Activated CD4-positive, CD25-positive, alpha-beta regulatory T cell (primary cell): ENCODE measurements around the gene GNAI1.

Source experiments
- DNase-seq, 4 experiments: peaks; one replicate each; lab custom pipeline; 2025; lab: John Stamatoyannopoulos, UW

The GNAI1 gene

DNA sequence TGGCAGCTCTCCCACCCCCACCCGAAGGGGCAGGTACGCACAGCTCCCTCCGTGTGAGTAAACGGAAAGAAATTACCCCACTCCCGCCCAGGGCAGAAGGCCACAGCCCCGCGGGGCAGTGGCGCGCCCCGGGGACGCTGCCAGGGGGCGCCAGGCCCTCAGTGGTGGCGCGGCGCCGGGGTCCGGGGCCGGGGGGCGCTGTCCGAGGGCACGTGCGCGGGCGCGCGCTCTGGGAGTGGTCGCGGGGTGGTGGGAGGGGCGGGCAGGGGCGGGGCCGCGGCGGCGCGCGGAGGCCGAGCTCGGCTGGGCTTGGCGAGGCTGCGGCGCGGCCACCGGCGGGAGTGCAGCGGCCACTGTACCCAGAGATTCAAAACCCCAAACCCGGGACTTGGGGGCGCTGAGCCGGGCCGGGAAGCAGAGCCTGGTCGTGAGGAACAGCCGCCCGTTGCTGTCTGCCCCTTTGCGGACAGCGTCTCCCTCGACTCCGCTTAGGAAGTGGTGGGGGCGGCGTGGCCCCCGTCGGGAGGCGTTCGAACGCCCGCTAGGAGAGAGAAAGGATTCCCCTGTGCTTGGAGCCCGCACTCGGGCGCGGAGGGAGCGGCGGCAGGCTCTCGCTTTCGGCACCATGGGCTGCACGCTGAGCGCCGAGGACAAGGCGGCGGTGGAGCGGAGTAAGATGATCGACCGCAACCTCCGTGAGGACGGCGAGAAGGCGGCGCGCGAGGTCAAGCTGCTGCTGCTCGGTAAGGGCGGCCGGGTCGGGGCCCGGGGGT, at the start of gene GNAI1:
Gene GNAI1 (plus strand): TSS at position 296 of the 773 bp plus-strand sequence. CDS start 330 bp downstream, at position 626.
- no peak for DNase-seq

DNA sequence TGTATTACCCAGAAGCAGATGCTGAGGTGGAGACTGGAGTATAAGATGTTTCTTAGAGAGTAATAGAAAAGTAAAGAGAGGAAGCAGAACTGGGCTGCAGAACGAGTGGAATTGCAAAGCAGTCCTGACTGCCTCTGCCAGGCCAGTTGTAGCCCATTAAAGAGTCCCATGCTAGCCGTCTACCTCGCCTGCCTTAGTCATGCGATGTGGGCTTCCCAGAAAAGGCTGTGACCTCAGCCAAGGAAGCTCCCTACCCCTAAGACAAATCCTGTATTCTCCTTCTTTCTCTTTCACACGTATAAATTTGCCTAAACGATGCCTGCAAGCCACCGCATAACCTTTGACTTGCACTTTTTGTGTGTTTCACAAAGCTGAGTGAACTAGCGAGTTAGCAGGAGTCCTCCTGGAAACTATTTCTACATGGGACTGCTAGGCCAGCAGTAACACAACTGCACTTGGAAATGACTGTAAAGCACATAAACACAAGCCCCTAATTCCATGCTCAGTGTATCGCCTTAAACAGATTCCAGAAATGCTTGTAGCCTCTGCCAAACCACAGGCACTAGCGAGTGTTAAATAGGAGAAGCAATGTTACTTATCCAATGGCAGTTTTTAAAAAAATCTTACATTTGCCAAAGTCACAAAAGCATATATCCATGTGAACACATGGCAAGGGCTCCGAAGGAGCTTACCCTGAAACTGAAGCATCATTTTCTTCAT, 47.4 kb upstream of the GNAI1 start:
- DNase-seq = no peak

DNA sequence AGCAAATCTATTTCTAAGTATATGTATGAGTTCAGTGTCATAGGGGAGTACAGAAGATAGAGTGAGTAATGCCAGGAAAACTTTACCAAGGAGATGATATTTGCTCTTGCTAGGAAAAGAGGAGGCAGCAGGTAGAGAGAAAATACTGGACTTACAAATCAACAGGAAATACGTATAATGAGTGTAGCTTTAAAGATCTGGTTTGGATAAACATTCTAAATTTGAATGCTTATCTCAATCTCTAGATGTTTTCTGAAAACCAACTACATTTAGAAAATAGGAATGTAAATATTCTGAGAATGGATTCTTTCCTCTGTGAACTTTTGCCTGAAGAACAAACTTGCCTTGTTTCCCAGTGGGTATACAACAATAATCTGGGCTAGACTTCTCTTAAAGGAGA, 46.9 kb upstream of the GNAI1 start:
- DNase-seq = no peak

DNA sequence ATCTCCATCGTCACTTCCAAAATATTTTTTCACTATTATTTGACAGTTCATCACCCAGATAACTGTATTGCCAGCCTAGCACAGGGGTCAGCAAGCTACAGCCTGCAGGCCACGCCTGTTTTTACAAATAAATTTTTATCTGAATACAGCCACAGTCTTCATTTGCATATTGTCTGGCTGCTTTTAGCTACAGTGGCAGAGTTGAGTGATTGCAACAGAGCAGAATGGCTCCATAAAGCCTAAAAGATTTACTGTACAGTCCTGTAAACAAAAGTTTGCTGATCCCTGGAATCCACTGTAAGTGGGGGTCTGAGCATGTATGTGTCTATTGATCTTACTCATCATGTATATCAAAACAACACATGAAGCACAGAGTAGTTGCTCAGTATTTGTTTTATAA, 45.9 kb upstream of the GNAI1 start:
- DNase-seq = no peak

DNA sequence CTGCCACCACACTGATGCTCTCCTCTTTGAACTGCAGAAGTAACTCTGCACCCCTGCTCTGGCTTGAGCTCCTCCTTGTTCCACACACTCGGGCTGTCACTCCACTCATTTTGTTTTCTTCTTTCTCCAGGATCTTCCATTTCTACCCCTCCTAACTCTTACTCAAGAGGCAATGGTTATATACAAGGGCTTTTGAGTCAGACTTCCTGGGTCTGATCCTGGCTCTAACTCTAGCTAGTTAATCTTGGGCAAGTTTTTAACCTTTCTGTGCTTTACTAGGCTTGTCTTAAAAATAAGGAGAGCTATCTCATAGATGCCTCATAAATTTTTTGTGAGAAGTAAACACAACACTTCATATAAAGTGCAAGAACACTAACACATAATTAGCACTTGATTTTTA, 45.3 kb upstream of the GNAI1 start:
- no peak for DNase-seq

DNA sequence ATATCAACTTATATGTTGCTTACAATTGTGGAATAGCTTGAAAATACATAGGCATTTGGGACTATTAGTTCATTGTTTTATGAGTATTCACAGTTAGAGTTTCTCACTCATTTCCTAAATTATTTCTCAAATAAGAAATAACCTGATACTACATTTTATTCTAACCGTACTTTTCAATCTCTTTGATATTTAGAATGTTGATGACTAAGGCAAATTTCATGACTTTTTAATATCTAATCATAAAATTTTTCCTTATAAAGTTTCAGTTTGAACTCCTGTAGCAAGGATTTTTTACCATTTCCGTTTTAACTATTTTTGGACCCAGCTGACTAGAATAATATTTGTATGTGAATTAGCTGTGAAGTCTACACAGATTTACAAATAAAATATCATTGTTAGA, 41.3 kb upstream of the GNAI1 start:
- no peak for DNase-seq

DNA sequence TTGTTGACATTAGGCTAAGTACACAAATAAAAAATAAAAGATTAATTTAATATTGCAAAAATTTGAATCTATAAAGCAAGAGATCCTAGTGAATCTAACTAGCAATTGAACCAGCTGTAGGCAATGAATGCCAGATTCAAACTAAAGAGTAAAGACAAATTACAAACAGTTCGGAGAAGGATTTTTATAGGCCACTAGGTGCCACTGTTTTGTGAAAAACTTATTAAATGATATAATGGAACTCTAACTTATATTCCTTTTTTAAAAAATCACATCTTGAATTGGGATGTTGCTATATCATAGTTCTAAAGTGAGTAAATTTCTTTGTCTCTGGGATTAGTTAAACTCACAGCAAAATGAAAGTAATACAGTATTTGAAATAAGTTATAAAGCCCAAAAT, 39.1 kb upstream of the GNAI1 start:
- DNase-seq = no peak

DNA sequence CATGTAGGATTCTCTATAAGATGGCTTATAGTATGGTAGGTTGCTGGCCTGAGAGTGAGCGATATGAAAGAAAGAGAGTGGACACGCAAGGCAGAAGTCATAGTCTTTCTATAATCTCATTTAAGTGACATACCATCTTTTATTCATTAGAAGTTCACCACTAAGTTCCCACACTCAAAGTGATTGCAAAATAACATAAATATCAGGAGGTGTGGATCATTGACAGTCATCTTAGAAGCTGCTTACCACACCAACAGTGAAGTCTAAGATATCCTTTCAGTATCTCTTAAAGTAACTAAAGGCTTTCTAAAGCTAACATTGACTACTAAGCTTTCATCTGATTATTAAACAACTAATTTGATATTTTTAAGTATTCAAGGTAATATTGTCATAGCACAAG, 36.9 kb upstream of the GNAI1 start:
- DNase-seq = no peak

DNA sequence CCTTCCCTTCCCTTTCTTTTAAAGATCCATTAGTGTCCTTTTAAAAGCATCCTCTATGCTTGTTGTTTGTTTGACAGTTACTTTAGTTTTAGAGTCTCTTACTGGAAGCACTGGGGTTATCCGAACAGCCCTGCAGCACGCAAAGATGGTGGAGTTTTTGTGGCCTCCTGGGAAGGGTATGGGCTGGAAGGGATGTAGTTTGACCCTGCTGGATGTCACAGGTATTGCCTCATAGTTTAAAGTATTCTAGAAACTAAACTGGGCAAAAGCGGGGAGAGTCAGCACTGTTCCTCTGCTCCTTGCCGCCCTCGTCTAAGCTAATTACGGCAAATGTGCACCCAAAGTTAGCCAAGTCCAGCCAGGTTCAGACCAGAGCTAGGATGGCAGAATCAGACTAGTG, 35.8 kb upstream of the GNAI1 start:
- DNase-seq = no peak

DNA sequence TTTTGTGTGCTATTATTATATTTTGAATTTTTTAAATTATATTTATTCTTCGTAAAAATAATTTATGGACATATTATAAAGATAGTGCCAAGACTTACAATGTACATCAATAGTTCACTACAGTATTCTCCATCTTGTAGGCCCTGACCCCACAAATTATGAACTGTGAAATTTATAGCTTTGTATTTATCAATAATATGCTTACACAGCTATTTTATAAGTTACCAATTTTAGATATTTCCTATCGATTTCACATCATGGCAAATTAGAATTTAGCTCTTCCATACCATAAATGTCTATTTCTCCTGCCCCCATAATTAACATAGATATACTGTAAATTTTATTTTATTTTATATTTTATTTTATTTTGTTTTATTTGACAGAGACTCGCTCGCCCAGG, 34.4 kb upstream of the GNAI1 start:
- DNase-seq = no peak

DNA sequence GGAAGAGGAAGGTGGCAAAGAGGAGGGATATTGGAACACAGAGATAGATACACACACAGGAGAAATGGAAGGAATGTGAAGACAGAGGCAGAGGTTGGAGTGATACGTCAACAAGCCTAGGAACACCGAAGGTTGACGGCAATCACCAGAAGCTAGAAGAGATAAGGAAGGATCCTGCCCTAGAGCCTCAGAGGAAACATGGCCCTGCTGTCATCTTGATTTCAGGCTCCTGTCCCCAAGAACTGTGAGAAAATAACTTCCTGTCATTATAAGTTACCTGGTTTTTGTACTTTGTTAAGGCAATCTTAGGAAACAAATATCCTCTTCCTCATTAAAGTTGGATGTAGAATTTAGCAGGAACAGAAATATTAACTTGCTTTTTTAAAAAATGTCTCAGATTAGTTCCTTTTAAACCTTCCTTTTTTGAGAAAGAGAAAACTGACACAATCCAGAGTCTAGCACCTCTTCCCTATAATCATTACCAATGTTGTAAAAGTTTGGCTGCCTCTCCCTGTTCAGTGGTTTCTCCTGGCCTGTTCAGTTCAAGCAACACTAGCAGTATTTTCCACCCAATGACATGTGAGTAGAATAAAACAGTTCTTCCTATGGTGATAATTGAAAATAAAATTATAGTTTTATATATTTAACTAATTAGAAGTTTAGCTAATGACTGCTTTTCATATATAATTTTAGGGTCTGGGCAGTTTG, 28.8 kb upstream of the GNAI1 start:
- no peak for DNase-seq

DNA sequence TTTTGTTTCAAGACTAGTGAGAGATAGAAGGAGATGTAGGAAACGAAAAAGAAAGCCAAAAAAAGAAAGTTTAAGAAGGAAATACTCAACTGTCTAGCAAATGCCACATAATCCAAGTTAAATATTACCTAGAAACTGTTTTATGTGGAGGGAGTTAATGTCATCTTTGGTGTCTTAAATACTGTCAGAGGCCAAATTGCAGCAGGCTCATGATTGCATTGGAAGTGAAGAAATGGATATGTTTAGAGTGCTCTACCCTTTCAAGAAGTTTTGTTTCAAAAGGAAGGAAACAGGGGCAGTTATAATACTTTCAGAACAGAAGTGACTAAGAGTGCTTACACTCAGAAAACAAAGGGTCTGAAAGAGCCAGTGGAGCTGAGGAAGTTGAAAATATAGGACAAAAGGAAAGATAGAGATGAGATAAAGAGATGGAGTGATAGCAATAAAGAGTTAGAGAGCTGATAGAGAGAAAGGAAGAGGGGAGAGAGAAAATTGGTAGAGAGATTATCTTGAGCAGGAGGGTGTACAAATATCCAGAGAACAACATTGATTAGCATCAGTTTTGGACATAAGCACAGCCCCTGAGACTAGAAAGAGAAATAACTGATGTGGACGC, 28.0 kb upstream of the GNAI1 start:
- DNase-seq = no peak

DNA sequence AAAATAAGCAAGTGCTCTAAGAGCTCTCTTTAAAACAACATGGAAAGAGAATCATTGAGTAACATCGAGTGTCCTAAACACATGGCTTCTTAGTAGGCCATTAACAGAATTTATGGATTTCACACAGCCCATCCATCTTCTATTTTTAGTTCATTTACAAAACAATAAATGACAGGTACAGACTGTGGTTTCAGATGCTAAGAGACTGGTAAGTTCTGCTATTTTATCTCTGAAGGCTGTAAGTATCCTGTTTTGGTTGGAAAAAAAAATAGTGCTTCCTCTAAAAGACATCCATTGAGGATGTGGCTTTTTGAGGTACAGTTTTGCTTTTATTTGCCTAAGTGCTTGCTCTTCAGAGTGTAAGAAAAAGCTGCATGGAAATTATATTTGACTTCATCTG, 27.4 kb upstream of the GNAI1 start:
- DNase-seq = no peak

DNA sequence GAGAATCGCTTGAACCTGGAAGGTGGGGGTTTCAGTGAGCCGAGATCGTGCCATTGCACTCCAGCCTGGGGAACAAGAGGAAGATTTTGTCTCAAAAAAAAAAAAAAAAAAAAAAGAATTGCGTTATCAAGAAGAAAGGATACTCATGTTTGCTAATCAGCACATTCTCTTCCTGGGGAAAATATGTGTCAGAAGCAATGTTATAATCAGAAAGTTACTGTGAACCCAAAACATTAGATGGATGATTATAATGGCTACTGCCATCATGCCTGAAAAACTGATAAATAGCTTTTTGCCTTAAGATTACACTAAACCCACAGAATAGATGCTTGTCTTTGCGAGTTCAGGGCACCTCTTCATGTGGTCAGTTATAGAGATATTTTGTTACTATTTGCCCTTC, 24.3 kb upstream of the GNAI1 start:
- DNase-seq = no peak

DNA sequence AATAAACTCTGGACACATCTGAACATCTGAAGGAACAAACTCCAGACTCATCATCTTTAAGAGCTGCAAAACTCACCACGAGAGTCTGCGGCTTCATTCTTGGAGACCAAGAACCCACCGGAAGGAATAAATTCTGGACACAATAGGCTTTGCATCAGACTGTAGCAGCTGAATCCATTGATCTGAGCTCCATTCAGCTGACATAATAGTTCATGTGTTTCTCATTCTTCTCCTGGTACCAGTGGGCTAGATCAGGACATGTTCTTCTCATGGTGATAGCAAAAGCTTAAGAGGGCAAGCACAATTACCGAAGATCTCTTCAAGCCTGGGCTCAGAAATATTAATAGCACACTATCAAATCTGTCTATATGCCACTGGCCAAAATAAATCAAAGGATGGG, 20.5 kb upstream of the GNAI1 start:
- DNase-seq = no peak

DNA sequence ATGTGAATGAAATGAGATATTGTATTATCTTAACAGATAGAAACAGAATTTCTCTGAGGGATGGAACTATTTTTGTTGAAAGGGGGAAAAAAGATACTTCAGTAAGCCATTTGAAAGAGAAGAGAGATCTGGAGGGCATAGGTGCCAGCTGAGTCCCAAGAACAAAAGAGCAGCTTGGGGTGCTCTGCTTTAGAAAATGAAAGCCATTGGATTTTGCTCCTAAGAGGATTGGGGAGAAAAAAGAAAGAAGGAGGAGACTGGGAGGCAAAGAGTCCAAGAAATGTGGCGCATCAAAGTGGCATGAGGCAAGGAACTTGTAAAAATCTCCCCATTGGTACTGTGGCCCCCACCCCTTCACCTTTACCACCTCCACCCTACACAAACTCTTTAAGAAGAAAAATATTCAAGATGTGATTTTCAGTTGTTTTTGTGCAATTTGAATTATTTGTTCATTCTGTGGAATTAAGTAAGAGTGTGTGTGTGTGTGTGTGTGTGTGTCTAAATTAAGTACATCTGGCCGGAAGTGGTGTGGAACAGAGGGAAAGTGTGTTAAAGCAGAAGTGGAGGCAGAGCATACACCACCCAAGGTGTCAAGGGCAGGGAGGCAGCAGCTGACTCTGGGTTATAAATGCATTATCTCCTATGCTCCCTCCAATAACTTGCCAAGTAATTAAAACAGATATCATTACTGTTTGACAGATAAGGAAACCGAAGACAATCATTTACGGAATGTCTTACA, 9.9 kb upstream of the GNAI1 start:
- DNase-seq = no peak

DNA sequence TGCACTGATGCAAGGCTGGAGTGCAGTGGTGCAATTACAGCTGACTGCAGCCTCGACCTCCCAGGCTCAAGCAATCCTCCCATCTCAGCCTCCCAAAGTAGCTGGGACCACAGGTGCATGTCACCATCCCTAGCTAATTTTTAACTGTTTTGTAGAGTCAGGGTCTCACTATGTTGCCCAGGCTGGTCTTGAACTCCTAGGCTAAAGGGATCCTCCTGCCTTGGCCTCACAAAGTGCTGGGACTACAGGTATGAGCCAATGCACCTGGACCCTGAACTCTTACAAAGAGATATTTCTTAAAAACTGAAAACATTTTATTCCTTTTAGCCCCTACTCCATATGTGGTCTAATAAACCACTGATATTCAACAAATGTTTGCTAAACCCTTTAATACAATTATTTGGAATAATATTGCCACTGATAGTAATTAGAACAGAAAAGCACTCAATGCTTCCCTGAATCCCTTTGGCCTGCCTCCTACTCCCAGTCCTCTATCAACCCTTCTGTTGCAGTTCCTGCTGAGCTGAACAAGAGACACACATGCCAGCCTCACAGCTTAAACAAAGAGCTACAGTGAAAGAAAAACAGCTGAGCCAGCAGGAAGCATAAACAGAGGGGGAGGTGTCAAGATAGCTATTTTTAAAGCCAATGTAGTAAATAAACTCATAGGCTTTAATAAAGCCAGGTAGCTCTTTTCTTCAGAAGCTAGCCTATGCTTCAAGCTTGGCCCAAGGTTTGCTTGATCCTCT, 7.0 kb upstream of the GNAI1 start:
- DNase-seq = no peak

DNA sequence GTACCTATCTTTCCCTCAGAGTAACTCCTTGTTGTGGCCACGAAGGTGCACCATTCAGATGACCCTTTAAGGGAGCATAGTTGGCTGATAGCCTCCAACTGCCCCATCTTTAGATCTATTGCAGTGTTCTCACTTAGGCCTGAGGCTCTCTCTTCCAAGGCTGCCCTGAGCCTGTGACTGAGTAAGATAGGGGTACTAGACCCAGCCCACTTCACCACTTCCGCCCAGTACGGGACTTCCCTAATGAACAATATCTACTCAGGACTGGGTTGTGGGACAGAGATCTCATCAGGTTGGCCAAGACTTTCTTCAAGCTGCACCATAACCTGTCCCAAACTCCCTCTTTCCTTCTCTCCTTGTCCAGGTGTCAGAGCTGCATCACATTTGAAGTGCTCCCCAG, 5.7 kb upstream of the GNAI1 start:
- no peak for DNase-seq

DNA sequence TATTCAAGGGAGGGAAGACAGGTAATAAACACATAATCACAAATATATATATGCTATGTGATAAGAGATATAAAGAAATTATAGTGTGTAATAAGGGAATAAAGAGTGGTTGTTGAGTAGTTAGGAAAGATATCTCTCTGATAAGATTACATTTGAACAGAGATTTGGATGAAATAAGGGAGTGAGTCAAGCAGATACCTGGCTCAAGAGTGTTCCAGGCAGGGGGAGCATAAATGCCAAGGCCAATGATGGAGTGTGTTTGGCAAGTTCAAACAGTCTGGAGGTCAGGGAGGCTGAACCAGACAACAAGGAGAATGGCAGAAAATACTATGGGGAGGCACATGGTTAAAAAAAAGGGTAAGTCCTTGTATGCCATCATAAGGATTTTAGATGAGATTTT, 4.8 kb upstream of the GNAI1 start:
- no peak for DNase-seq

DNA sequence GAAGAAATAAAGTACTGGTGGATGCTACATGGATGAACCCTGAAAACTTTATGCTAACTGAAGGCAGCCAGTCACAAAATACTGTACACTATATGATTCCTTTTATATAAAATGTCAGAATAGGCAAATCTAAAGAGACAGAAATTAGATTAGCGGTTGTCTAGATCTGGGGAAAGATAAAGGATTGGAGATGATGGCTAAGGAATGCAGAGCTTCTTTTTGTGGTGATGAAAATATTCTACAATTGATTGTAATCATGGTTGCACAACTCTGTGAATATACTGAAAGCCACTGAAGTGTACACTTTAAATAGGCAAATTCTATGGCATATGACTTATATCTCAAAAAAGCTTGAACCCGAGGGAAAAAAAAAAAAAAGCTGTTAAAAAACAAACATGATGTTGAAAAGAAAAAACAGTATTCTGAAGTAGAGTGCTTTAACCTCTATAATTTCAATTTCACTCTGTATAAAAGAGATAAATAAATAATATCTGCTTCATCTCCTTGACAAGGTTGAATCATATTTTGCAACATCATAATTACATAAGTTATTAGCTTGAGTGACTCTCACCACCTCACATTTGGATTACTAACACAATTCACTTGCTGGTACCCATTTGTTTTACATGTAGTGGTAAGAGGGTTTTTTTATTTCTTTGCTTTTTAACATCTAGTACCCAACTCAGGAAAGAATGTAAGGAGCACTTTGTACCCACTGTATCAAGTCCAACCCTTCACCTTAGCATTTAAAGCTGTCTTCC, 2.8 kb upstream of the GNAI1 start:
- no peak for DNase-seq

DNA sequence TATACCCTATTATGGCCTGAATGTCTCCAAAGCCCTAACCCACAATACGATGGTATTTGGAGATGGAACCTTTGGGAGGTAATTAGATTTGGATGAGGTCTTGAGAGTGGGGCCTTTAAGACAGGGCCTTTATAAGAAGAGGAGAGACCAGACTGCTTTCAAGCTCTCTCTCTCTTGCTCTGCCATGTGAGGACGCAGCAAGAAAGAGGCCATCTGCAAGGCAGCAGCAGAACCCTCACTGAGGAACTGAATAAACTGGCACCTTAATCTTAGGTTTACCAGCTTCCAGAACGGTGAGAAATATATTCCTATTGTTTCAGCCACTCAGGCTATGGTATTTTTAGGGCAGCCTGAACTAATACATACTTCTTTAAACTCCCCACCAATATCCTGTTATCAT, 2.0 kb upstream of the GNAI1 start:
- DNase-seq = no peak
